CD4-positive, alpha-beta T cell treated with Interleukin-6 at 100 ng/mL for 8 hours (primary cell): ENCODE results near the gene CDT1.
"Not testable (repeated sequence)": the region's sequence is repeated elsewhere in the genome, so short reads cannot be mapped to it uniquely, and the experiment has no call there.

ENCODE experiments used
- DNase-seq: peaks from one replicate; pipeline ENCODE4 v3.0.0-alpha.2; 2020; ENCODE audit warnings: mixed read lengths, low spot score

Gene CDT1

DNA sequence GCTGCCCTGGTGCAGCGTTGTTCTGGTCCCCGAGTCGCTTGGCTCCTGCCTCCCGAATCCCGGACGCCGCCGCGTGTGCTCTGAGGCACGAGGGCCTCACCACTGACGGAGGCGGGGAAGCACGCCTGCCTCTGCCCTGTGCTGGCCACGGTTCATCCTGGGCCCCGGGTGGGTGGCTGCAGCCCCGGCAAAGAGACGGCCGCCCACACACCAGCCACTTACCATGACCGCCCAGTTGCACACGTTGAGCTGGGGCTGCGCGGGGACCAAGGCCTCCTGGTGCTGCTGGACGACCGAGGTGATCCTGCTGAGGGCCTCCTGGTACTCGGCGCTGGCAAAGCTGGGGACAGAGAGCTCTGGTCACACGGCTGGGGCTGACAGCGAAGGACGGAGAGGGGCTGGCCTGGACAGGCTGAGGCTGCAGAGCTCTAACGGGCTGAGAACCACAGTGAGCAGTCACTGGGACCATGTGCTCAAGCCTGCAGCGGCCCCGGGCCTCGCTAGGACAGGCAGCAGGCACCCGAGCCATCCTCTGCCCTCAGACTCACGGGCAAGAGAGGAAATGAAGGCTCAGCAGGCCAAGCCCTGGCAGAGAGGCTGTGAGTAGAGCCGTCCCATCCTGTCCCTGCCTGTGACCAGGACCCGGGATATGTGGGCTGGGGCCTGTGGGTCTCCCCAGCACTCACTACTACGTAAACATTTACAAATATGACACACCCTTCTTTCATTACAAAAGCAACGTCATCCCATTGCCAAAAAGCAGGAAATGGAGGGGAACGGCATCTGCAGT lies 14.4 kb downstream of the CDT1 start:
- DNase-seq = no peak

DNA sequence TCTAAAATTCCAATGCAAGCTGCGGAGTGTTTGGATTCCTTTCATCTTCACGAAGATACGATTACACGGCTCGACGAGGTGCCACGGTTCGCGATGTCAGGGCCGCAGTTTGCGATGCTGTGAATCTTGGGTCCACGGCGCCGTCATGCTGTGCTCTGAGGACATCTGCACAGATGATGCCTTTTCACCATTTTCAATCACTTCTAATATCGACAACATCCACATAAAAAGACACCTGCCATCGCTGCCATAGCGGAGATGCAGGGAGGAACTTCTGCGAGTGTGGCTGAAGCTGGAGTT lies 14.9 kb downstream of the CDT1 start:
- no peak for DNase-seq

DNA sequence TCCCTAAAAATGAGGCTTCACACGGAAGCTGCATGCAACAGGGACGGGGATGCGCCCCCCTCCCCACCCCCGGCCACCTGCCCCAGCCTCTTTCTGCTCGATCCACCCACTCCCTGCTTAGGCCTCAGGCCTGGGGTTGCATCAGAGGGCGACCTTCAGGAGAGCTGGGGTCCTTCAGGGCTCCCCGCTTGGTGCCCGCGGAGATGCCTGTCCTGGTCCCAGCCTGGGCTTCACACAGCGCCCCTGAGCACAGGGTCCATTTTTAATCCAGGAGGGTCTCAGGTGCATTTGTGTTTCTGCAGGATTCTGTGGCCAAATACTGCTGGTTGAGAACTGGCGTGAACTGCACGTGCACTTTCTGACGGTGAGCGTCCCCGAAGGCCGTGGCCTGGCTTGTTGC lies 15.5 kb downstream of the CDT1 start:
- DNase-seq = no peak

DNA sequence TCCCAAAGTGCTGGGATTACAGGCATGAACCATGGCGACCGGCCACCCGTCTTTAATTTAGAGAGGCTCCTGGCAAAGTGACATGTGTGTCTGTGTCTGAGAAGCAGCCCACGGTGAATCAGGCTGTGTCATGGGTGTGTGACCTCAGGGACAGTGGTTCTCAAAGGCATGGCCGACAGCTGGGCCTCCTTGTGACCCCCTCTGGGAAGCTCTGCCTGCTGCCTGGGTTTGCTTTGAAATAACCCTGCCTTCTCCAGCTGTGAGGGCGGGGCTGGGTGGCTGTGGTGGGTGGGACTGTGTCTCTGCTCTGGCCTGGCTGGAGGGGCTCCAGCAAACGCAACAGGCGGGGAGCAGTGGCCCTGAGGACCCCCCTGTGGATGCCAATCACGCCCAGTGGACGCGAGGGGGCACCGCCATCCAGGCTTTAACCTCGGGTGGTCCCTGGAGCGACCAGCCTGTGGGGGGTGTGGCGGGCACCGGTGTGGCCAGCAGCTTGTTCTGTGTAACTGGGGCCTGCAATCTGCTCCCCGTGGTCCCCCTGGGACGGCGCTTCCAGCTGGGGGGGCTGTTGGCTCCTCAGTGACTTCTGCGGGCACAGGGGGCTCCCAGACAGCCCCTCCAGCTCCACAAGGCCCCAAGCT lies 16.9 kb downstream of the CDT1 start:
- DNase-seq = no peak

DNA sequence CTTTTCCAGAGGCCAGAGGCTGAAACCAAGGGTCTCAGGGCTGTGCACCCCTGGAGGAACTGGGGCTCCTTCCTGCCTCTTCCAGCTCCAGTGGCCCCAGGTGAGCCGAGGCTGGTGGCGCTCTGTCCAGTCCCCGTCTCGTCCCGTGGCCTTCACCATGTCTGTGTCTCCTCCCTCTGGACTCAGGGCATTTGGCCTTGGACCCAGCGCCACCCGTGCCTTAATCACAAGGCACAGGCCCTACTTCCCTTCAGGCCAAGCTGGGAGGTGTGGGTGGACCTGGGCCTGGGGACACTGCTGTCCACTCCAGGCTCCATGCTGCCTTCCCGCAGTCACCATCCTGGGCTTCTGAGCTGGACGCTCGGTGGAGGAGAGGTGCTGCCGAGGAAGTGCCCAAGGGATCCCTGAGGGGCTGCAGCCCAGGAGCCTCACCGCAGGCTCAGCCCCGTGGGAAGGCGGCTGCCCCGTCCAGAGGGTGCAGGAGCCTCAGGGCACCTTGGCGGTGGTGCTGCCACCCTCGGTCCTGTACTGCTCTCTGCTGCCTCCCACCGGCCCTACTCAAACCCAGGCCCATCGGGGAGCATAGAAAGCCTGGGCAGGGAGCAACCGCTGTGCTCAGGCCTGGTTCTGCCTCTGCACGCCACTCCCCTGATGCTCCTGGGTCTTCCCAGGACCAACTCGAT lies 17.7 kb downstream of the CDT1 start:
- DNase-seq = no peak

DNA sequence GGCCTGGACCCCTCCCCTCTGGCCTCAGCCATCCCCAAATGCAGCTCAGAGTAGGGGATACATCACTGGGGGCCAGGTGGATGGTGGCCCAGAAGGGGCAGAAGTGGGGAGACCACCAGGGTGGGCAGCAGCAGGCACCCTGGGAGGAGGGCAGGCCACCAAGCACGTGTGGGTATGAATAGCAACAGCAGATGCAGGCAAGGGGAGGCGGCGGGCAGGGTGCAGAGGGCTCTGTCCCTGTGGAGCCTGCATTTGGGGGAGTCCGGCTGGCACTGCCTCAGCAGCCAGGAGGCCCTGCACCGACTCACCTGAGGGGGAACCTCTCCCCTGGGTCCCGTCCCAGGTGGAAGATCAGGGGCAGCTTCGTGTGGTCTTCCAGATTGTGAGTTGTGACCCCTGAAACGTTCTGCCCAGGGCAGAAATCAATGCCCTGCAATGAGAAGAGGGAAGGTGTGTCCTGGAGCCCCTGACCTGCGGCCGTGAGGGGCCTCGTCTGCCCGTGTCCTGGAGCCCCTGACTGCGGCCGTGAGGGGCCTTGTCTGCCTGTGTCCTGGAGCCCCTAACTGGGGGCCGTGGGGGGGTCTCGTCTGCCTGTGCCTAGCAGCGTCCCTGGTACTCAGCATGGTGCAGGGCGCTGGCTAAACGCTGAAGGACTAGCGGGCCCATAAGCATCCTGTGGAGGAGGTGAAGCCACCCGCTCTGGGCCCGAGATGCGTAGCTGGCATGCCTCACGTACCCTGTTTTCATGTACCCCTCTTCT lies 18.9 kb downstream of the CDT1 start:
- no peak for DNase-seq

DNA sequence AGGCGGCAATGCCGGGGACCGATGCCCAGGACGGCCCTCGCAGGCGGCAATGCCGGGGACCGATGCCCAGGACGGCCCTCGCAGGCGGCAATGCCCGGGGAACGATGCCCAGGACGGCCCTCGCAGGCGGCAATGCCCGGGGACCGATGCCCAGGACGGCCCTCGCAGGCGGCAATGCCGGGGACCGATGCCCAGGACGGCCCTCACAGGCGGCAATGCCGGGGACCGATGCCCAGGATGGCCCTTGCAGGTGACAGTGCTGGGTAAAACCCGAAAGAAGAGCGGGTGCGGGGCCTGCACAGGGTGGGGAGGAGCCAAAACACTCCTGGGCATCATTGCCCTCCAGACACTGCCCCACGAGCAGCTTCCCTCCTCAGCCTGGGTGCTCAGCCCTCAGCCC lies 20.1 kb downstream of the CDT1 start:
- DNase-seq = not testable (repeated sequence)

DNA sequence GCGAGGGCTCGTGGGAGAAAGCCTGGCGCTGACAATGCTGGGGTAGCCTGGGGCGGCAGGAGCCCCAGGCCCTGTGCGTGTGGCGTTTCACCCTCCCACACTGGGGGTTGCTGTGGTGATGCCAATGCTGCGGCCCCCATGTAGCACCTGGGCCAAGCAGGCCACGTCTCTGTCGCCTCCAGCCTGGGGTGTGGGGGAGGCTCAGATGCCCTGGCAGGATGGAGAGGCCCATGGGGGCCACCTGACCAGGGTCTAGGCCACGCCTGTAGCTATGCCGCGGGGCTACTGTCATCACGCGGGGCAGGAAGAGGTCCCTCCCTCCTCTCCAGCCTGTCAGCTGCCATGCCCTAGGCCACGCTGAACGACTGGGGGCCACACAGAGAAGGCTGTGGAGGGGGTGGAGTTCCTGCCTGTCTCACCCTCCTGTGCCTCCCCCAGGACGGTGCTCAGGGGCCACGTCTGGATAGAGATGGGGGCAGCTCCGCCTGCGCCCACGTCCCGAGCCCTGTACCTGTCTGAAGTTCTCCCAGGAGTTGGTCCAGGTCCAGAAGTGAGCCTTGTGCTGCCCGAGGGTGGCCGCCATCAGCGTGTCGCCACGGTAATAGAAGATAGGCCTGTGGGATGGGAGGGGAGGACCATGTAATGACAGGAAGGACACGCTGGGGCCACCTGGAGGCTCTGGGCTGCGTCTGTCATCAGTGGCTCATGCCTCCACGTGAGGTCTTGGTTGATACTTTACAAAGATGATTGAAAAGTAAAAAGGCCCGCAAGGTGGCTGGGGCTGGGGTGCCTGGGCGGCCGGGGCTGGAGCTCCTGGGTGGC lies 20.9 kb downstream of the CDT1 start:
- no peak for DNase-seq

DNA sequence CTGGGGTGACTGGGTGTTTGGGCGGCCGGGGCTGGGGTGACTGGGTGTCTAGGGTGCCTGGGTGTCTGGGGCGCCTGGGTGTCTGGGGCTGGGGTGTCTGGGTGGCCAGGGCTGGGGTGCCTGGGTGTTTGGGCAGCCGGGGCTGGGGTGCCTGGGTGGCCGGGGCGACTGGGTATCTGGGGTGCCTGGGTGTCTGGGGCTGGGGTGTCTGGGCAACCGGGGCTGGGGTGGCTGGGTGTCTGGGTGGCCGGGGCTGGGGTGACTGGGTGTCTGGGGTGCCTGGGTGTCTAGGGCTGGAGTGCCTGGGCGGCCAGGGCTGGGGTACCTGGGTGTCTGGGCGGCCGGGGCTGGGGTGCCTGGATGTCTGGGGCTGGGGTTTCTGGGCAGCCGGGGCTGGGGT lies 21.6 kb downstream of the CDT1 start:
- no peak for DNase-seq

DNA sequence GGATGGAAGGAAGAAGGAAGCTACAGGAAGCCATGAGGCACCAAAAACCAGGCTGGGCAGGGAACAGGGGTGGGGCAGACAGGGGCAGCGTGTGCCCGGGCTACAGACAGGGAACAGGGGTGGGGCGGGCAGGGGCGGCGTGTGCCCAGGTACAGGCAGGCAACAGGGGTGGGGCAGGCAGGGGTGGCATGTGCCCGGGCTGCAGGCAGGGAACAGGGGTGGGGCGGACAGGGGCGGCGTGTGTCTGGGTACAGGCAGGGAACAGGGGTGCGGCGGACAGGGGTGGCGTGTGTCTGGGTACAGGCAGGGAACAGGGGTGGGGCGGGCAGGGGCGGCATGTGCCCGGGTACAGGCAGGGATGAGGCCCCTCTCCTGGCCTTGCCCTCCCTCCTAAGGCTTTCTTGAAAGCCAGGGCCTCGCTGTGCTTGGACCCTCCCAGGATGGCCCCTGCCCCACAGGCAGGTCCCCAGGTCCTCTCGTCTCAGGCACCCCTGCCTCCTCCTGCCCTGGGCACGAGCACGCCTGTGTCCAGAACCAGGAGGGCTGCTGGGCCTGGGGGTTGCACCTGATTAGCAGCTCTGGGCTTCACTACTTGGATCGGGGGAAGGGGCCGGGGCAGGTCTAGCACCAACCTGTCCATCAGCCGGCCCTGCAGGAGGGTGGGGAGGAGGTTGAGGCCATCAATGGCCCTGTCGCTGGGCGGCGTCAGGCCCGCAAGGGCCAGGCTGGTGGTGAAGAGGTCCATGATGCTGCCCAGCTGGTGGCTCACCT lies 22.7 kb downstream of the CDT1 start:
- no peak for DNase-seq

DNA sequence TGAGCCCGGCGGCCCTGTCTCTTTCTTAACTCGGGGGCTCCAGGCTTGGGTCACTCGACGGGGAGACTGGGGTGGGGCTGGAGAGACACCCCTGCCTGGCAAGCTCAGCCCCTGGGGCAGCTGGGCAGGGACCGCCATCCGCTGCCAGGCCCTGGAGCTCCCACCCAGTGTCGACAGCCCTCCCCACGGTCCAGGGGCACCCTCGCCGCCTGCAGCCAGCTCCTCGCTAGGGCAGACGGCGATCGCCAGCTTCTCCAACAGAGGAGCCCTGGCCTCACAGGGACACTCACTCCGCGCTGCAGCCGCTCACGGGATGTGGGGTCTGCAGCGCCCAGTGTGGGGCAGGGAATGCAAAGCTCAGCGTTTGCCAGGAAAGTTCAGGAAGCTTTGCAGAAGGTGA lies 24.1 kb downstream of the CDT1 start:
- DNase-seq = no peak

DNA sequence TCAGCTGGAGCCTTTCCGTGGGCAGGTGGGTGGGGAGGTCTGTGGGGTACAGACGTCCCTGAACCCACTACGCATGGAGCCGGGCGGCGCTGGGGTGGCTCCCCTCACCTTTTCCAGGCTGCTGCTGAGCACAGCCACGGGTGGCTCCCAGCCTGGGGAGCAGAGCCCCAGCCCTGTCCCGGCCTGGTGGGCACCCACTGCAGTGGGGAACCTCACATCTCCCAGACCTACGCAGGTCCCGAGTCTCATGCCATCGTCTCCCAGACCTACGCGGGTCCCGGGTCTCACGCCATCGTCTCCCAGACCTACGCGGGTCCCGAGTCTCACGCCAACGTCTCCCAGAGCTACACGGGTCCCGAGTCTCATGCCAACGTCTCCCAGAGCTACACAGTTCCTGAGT lies 25.1 kb downstream of the CDT1 start:
- no peak for DNase-seq

DNA sequence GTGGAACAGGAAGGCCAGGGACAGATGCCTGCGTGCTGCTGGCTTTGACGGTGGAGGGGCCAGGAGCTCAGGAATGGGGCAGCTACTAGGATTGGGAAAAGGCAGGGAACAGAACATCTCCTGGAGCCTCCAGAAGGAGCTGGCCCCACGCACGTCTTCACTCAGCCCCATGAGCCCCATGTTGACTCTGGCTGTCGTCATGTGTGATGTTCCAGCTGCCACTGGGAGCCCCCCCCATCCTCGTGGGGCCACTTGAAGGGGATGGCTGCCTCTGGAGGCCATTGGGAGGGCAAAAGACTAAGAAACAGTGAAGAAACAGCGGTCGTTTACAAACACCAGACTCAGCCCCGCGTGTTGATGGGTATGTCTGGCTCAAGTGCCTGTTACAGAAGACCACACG lies 26.7 kb downstream of the CDT1 start:
- DNase-seq = no peak

DNA sequence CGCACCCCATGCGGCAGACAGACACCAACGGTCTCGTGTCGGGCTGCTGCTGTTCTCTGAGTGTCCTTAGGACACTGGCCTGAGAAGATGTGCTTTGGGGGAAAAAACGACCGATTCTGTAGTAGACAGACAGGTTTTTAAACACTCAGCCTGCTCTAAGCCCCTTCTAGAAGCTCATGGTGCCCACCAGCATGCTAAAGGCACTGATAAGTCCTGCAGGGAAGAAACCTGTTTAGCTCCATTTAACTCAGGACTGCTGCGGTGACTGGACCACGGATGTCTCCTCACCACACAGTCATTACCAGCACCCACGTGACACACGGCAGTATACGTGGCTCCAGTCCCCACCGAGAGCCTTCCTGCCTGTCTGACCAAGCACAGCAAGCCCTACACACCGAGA lies 27.2 kb downstream of the CDT1 start:
- DNase-seq = no peak

DNA sequence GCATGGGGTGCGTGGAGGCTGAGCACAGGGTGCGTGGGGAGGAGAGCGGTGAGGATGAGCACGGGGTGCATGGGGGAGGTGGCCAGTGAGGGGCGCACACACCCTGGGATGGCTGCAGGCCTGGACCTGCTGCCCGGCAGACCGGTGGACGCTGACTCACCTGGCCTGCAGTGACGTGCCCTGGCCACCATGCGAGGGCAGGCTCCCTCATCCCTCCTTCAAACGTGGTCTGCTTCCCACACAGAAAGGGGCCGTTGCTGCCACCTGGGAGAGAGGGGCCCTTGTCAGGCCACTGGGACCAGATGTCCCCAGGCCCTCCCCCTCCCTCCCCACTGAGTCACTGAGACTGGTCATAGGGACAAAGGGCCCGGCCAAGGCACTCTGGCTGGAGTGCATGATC lies 28.2 kb downstream of the CDT1 start:
- DNase-seq = no peak

DNA sequence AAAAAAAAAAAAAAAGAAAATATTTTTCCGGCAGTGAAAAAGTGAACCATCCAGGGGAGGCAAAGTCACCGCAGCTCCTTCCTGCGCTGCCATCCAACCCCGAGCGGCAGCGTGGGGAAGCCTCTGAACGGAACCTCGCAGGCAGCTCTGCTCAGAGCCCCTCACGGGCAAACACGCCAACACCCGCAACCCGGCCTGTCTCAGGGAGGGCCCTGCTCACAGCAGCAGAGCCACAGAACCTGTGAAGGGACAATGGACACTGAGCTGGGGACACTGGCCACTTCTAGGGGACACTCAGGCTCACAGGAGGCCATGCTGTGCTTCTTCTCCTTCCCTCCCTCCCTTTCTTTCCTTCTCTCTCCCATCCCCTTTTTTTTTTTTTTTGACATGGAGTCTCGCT lies 29.5 kb downstream of the CDT1 start:
- DNase-seq = no peak

DNA sequence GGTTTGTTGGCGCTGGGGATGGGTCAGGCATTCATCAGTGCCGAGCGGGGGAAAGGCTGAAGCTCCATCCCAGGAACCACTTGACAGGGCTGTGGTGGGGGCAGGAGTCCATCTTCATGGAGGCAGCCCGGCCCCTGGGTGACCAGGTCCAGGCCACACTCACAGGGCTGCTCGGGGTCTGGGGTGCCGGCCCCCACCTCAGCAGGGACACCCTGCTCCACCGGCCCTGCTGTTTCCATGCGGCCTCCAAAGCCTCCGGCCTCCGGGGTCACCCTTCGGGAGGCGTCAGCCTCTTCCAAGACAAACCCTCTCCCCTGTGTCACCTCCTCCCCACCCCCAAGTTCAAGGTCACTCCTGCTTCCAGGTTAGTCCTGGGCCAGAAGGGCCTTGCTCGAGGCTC lies 31.1 kb downstream of the CDT1 start:
- no peak for DNase-seq

DNA sequence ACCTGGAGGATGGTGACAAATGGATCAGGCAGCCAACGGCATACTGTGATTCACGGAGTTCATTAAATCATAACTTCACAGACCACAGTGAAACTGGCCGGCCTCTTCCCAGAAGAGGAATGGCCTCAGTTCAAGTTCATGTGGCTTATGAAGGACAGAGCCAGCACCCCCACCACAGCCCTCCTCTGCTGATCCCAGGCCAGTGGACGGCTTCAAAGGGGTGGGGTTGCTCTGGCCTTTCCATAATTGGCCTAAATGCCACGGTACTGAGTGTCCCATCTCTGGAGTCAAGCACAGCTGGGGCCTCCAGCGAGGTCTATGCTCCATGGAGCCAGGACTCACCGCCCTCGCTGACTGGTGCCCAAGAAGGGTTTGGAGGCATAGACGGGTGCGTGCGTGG lies 31.8 kb downstream of the CDT1 start:
- no peak for DNase-seq

DNA sequence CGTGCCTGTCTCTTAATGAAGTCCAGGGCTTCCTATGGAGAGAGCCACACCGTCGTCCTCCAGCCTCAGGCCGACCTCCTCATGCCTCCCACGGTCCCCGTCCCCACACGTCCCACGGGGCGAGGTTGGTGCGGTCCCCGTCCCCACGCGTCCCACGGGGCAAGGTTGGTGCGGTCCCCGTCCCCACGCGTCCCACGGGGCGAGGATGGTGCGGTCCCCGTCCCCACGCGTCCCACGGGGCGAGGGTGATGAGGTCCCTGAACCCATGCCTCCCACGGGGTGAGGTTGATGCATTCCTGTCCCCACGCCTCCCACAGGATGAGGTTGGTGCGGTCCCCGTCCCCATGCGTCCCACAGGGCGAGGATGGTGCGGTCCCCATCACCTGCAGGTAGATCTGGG lies 32.2 kb downstream of the CDT1 start:
- DNase-seq = no peak

DNA sequence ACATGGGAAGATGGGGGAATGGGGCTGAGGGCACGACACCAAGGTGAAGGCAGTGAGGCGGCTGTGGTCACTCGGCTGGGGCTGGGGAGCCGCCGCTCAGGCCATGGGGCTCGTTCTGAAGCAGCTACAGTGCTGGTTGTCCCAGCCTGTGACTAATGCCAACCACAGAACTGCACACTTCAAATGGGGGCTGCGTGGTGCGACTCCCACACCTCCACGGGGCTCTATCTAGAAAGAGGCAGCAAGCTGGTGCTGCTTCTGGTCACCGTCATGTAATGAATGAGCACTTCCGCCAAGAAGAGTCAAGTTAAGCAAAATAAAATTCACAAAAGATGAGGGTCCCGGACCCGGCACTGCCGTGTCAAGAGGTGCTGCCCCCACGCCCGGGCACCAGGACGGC lies 33.2 kb downstream of the CDT1 start:
- DNase-seq = no peak

DNA sequence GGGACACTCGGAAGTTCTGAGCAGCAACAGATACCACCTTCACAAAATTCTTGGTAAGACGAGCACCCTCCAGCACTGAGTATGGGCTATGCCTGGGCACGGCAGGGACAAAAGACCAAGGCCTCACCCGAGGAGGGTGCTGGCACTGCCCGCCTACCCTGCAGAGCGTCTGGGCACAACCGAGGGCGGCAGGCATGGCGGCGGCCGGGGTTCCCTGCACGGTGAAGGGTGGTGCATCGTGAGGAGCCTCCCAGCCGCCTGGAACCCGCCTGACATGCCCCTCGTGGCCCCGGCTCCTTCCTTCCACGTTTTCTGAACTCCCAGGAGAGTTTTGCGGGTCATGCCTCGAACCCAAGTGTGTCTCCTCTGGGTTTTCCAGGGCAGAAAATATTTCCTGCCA lies 34.2 kb downstream of the CDT1 start:
- no peak for DNase-seq
